Effector memory CD8-positive, alpha-beta T cell (primary cell): ENCODE results near the gene POMT1.
"Not testable (repeated sequence)": the region's sequence is repeated elsewhere in the genome, so short reads cannot be mapped to it uniquely, and the experiment has no call there.

Experiments
- ATAC-seq: fragments of 150-1000 bp; cut with Tn5 transposase; replicated peaks from 2 replicates; pipeline ENCODE4 v1.10.0; 2021; ENCODE audit warnings: mild to moderate bottlenecking, moderate library complexity
- DNase-seq, 3 experiments: peaks; one replicate each; pipeline ENCODE4 v3.0.0; 2021
- H3K27ac Mint-ChIP-seq, 2 donors: one replicate each; pipeline ENCODE4 v1.8.0; 2022; ENCODE audit warnings: mild to moderate bottlenecking in 2 of 2, mixed read lengths in 2 of 2, moderate library complexity in 2 of 2
- H3K27me3 Mint-ChIP-seq, 2 donors: one replicate each; pipeline ENCODE4 v1.8.0; 2022; ENCODE audit warnings: mixed read lengths in 2 of 2
- H3K36me3 Mint-ChIP-seq: one replicate; pipeline ENCODE4 v1.8.0; 2022; ENCODE audit warnings: mild to moderate bottlenecking, moderate library complexity, mixed read lengths; ENCODE audit not compliant: insufficient read depth
- H3K4me1 Mint-ChIP-seq, 2 donors: one replicate each; pipeline ENCODE4 v1.8.0; 2022; ENCODE audit warnings: low read depth in 2 of 2, mixed read lengths in 2 of 2
- H3K4me3 Mint-ChIP-seq, 2 donors: one replicate each; pipeline ENCODE4 v1.8.0; 2022; ENCODE audit warnings: mild to moderate bottlenecking in 2 of 2, mixed read lengths in 2 of 2, moderate library complexity in 2 of 2
- H3K9me3 Mint-ChIP-seq, 2 donors: one replicate each; pipeline ENCODE4 v1.8.0; 2022; ENCODE audit warnings: mixed read lengths in 2 of 2

Gene POMT1

GRCh38 chr9:131470581-131470991 is 32.1 kb upstream of the POMT1 start:
- Mint-ChIP-seq H3K36me3 (peaks cover 82% of the 10 kb centered on the region), H3K9me3 (no peaks in the 10 kb centered on the region), H3K27ac (peak overlapping the region; percentile 69 to 72), H3K4me1 (peaks cover 7 to 9% of the 10 kb centered on the region in 2 donors), H3K27me3 (no peaks in the 10 kb centered on the region), H3K4me3 (no peak overlapping the region)
- DNase-seq (no peak), ATAC-seq (no peak)

GRCh38 chr9:131472085-131472484 is 30.6 kb upstream of the POMT1 start:
- H3K36me3 Mint-ChIP-seq, result peaks cover 83% of the 10 kb centered on the region
- ATAC-seq, DNase-seq, H3K4me1 Mint-ChIP-seq, H3K27me3 Mint-ChIP-seq, H3K4me3 Mint-ChIP-seq, H3K9me3 Mint-ChIP-seq: not testable (repeated sequence)
- H3K27ac Mint-ChIP-seq, result peak overlapping the region in 1 of 2 donors; percentile 1

DNA sequence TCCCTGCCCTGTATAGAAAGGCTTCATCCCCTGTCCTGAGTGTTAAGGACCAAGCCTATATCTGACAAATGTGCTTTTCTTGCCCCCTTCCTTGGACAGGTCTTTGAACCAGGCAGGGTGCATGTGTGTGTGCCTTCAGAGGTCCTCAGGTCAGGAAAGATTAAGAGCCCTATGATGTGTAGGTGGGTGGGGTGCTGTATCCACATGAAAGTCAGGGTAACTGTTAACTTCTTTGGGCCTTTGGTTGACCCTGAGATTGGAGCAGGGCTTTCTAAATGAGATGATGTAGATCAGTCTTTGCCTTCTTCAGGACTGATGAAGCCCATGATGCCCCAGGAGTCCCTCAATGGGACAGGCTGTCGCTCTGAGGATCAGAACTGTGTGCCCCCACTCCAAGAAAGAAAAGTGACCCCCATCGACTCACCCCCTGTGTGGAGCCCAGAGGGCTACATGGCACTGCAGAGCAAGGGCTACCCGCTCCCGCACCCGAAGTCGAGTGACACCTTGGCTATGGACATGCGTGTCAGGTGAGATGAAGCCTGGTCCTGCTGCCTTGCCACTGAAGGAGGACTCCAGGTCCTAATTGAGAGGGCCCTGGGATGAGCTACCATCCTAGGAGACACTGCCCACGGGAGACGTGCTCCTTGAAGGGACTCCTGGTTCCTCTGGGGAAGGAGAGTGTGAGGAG is 29.4 kb upstream of the POMT1 start:
- Mint-ChIP-seq H3K27ac (peak overlapping the region; percentile 29 to 47), H3K4me1 (peaks cover 9 to 11% of the 10 kb centered on the region in 2 donors), H3K4me3 (no peak overlapping the region), H3K9me3 (no peaks in the 10 kb centered on the region), H3K27me3 (no peaks in the 10 kb centered on the region), H3K36me3 (peaks cover 82% of the 10 kb centered on the region)
- DNase-seq, result no peak
- no peak for ATAC-seq

DNA sequence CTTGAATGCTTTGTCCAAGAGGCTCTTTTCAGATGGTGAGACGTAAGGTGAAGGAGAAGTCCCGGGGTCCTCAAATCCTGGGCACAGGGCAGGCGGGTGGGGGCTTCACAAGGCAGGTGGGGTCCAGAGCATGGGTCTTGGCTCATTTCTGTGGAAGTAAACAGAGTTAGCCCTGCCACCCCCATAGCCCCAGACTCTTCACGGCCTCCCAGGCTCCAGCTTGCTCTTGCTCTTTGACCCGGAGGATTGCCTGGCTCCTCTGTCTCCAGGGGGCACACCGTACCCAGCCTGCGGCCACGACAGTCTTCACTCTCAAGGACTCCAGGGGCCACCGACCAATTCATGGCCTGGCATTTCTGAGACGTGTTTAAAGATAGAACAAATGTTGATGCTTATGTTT is 28.8 kb upstream of the POMT1 start:
- ATAC-seq, result no peak
- H3K27me3 Mint-ChIP-seq, result no peaks in the 10 kb centered on the region
- H3K4me1 Mint-ChIP-seq, result peaks cover 9 to 11% of the 10 kb centered on the region in 2 donors
- H3K36me3 Mint-ChIP-seq, result peaks cover 85% of the 10 kb centered on the region
- H3K27ac Mint-ChIP-seq, result peak overlapping the region in 1 of 2 donors; percentile 47
- H3K9me3 Mint-ChIP-seq, result no peaks in the 10 kb centered on the region
- DNase-seq, result no peak
- no peak overlapping the region for H3K4me3 Mint-ChIP-seq

GRCh38 chr9:131474711-131475110 is 28.0 kb upstream of the POMT1 start:
- Mint-ChIP-seq H3K4me3 (no peak overlapping the region), H3K27ac (peak overlapping the region in 1 of 2 donors; percentile 29), H3K4me1 (peaks cover 9 to 11% of the 10 kb centered on the region in 2 donors), H3K27me3 (no peaks in the 10 kb centered on the region), H3K36me3 (peaks cover 89% of the 10 kb centered on the region), H3K9me3 (no peaks in the 10 kb centered on the region)
- DNase-seq (no peak), ATAC-seq (no peak)

DNA sequence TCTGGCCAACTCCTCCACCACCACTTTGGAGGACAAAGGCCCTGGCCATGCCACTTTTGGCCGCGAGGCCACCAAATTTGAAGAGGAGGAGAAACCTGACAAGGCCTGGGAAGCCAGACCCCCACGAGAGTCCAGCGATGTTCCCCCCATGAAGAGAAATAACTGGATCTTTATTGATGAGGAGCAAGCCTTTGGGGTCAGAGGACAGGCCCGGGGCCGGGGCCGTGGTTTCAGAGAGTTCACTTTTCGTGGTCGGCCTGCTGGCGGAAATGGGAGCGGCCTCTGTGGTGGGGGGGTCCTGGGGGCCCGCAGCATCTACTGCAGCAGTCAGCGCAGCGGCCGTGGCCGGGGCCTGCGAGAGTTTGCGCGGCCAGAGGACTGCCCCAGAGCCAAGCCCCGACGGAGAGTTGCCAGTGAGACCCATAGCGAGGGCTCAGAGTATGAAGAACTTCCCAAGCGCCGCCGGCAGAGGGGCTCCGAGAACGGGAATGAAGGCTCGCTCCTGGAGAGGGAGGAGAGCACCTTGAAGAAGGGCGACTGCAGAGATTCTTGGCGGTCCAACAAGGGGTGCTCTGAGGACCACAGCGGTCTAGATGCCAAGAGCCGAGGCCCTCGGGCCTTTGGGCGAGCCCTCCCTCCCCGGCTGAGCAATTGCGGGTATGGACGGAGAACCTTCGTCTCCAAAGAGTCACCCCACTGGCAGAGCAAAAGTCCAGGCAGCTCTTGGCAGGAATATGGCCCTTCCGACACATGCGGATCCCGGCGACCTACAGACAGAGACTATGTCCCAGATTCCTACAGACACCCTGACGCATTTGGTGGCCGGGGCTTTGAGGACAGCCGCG is 27.4 kb upstream of the POMT1 start:
- Mint-ChIP-seq H3K9me3 (no peaks in the 10 kb centered on the region), H3K27ac (peak overlapping the region; percentile 13 to 29), H3K36me3 (peaks cover 90% of the 10 kb centered on the region), H3K4me1 (peaks cover 5 to 6% of the 10 kb centered on the region in 2 donors), H3K27me3 (no peaks in the 10 kb centered on the region), H3K4me3 (no peak overlapping the region)
- DNase-seq (no peak), ATAC-seq (no peak)

GRCh38 chr9:131475956-131476776 is 26.6 kb upstream of the POMT1 start:
- H3K36me3 Mint-ChIP-seq, result peaks cover 89% of the 10 kb centered on the region
- H3K4me1 Mint-ChIP-seq, result peaks cover 5 to 6% of the 10 kb centered on the region in 2 donors
- H3K4me3 Mint-ChIP-seq, result no peak overlapping the region
- ATAC-seq (no peak), DNase-seq (no peak)
- no peaks in the 10 kb centered on the region for H3K27me3 Mint-ChIP-seq
- peak overlapping the region in 1 of 2 donors; percentile 13 for H3K27ac Mint-ChIP-seq
- H3K9me3 Mint-ChIP-seq, result no peaks in the 10 kb centered on the region

- H3K4me3 Mint-ChIP-seq, result no peak overlapping the region
- no peaks in the 10 kb centered on the region for H3K27me3 Mint-ChIP-seq
- DNase-seq (no peak), ATAC-seq (no peak)
- H3K4me1 Mint-ChIP-seq, result peaks cover 5 to 6% of the 10 kb centered on the region in 2 donors
- H3K9me3 Mint-ChIP-seq, result no peaks in the 10 kb centered on the region
- H3K27ac Mint-ChIP-seq, result no peak overlapping the region
- H3K36me3 Mint-ChIP-seq, result peaks cover 91% of the 10 kb centered on the region
These were observed 25.9 kb upstream of the POMT1 start for GRCh38 chr9:131476777-131477345.

- no peak overlapping the region for H3K27ac Mint-ChIP-seq
- peaks cover 91% of the 10 kb centered on the region for H3K36me3 Mint-ChIP-seq
- H3K4me3 Mint-ChIP-seq, result no peak overlapping the region
- no peaks in the 10 kb centered on the region for H3K27me3 Mint-ChIP-seq
- DNase-seq, result no peak
- ATAC-seq, result no peak
- peaks cover 6 to 9% of the 10 kb centered on the region in 2 donors for H3K4me1 Mint-ChIP-seq
- no peaks in the 10 kb centered on the region for H3K9me3 Mint-ChIP-seq
These were observed 25.4 kb upstream of the POMT1 start for GRCh38 chr9:131477367-131477766.

DNA sequence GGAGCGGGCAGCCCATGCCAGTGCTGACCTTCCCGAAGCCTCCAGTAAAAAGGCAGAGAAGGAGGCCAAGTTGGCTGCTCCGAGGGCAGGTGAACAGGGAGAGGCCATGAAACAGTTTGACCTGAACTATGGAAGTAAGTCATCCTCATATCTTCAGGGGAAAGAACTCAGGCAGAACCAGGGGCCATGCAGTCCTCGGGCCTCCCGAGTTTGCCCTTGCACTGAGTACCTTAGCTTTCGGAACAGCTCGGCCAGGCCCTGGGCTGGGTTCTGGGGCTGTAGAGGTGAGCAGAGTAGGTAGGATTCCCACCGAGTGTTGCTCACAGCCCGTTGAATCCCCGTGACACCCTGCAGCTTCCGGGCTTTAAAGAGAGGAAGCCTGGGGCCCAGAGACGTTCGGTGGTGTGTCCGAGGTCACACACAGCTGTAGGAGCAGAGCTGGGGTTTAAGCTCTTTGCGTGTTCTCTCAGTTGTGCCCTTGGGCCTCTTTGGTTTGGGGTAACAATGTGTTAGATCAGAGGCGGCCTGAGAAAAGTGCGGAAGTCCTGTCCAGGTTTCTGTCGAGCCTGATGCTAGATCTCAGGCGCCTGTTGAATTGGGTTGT is 24.8 kb upstream of the POMT1 start:
- H3K27me3 Mint-ChIP-seq, result no peaks in the 10 kb centered on the region
- ATAC-seq (no peak), DNase-seq (no peak)
- H3K36me3 Mint-ChIP-seq, result peaks cover 91% of the 10 kb centered on the region
- peaks cover 5 to 6% of the 10 kb centered on the region in 2 donors for H3K4me1 Mint-ChIP-seq
- no peak overlapping the region for H3K4me3 Mint-ChIP-seq
- H3K9me3 Mint-ChIP-seq, result no peaks in the 10 kb centered on the region
- no peak overlapping the region for H3K27ac Mint-ChIP-seq

DNA sequence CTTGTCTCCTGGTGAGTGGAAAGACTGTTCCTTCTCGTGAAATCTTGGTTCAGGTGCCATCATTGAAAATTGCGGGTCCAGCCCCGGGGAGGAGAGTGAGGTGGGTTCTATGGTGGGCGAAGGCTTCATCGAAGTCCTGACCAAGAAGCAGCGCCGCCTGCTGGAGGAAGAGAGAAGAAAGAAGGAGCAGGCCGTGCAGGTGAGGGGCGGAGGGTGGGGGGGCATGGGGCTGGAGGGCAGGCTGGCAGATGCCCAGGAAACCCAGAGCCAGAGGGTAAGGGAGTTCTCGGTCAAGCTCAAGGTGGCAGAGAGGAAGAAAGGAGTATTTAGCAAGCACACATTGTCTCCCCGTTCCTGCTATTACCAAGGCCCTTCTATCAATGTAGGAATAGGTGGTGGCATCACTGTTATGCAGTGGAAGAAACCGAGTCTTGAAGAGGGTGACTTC is 24.3 kb upstream of the POMT1 start:
- H3K4me1 Mint-ChIP-seq, result peaks cover 5 to 6% of the 10 kb centered on the region in 2 donors
- DNase-seq (peak; percentile 48 to 49 (median 49)), ATAC-seq (peak; percentile 62)
- no peaks in the 10 kb centered on the region for H3K9me3 Mint-ChIP-seq
- peaks cover 91% of the 10 kb centered on the region for H3K36me3 Mint-ChIP-seq
- H3K27ac Mint-ChIP-seq, result no peak overlapping the region
- H3K27me3 Mint-ChIP-seq, result no peaks in the 10 kb centered on the region
- no peak overlapping the region for H3K4me3 Mint-ChIP-seq

DNA sequence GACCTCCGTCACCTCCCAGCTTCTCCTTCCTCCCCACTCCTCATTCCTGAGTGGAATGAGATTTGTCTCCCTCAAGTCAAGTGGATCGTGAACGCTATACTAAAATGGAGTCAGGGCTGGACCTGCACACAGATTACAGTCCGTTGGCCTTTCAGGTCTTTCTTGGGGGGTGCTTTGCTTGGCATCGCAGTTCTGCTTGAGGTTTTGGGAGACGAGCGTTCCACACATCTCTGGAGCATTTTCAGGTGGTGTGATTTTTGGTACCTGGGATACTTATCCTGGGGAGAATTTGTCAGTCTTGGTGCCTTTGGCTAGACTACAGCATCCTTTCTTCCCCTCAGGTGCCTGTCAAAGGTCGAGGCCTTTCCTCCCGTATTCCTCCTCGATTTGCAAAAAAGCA is 23.8 kb upstream of the POMT1 start:
- no peak for ATAC-seq
- Mint-ChIP-seq H3K4me3 (no peak overlapping the region), H3K9me3 (no peaks in the 10 kb centered on the region), H3K4me1 (peaks cover 5 to 6% of the 10 kb centered on the region in 2 donors), H3K36me3 (peaks cover 91% of the 10 kb centered on the region), H3K27ac (no peak overlapping the region), H3K27me3 (no peaks in the 10 kb centered on the region)
- DNase-seq, result no peak

DNA sequence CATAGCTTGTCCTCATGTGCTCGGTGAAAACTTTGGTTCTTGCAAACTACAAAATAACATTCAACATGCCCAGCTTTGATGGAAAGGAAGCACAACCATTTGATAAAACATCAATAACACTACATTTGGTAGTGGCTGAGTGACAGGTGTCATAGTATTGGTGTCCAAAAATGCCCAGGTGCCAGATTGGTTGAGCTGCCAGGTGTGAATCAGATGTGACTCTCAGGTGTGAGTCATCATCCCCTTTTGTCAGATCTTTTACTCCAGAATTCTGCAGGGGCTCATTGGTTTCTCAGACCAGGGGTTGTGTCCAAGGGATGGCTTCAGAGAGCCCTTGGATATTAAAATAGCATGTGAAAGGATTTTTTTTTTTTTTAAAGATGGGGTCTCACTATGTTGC is 22.5 kb upstream of the POMT1 start:
- Mint-ChIP-seq H3K4me3 (no peak overlapping the region), H3K36me3 (peaks cover 90% of the 10 kb centered on the region), H3K27me3 (no peaks in the 10 kb centered on the region), H3K9me3 (no peaks in the 10 kb centered on the region), H3K4me1 (peaks cover 5 to 6% of the 10 kb centered on the region in 2 donors), H3K27ac (no peak overlapping the region)
- ATAC-seq, result no peak
- DNase-seq, result no peak
